SHP77 (cell line): ENCODE measurements around the gene CCDC51.

Source experiments
- DNase-seq, 2 experiments: peaks; one replicate each; lab custom pipeline; 2025; lab: John Stamatoyannopoulos, UW

The CCDC51 gene

DNA sequence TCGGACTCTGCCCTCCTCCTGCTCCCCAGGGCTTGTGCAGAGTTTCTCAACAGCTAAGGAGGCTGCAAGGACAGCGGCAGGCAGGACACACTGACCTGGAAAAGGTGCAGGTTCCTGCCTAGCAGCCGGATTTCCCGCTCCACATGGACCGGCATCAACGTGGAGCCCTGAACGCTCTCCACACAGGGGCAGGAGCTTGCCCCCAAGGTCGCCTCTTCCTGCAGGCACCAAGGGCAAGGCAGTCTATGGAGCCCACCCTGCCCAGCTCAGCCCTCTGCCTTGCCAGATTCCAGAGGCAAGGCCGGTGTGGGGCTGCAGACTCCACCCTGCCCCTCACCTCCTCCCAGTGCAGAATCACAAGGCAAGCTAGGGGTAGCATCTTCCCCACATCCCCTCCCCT, 20.8 kb downstream of the CCDC51 start:
- DNase-seq = no peak

DNA sequence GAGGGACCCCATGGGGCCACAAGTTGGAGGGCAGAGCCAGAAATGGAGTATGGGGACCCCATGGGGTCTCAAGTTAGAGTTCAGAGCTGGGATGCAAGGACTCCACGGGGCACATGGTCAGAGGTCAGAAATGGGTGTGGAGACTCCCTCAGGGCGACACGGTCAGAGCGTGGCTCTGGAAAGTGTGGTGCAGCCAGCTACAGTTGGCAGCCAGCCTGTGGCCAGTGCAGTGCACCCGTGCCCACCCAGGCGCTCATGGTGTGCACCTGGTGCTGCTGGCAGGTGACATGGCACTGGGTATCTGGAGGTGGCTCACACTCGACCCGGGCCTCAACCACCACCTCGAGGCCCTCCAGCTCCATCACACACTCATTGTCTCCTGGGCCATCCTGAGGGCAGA, 21.3 kb downstream of the CCDC51 start:
- no peak for DNase-seq

DNA sequence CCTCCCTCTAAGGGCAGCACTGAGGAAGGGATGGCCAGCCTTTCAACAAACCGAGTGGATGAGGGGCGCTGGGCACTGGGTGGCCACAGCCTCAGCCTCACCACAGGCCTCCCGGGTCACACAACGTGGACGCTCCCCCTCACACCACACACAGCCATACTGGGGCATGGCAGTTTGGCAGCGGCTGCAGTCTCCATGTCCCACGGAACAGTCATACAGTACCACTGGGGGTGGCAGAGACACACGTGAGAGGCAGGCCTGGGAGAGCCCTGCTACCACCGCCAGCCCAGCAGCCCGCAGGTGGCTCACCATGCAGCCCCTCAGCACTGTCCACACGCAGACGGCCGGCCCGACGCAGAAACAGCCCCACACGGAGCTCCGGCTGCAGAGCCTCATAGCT, 21.8 kb downstream of the CCDC51 start:
- no peak for DNase-seq

DNA sequence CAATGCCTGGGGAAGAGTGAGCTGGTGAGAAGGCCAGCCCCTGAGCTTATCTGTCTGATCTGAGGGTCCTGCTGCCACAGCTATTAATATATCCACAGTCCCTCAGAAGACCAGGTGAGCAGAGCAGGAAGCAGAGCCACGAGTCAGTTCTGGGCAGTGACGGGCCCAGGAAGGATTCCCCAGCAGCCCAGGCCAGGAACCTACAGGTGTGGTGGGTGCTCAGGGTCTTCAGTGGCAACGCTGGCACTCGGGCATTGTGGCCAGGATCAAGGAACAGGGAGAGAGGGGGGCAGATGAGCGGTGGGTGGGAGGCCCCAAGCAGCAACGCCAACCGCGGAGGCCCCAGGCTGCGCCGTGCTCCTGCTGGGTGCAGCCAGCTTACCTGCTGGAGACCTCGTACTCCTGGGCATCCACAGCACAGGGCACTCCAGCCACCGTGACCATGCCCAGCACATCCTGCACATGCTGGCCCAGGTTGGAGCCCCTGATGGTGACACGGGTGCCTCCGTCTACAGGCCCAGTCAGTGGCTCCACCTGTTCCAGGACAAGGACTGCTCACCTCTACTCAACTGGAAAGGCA, 22.3 kb downstream of the CCDC51 start:
- no peak for DNase-seq

DNA sequence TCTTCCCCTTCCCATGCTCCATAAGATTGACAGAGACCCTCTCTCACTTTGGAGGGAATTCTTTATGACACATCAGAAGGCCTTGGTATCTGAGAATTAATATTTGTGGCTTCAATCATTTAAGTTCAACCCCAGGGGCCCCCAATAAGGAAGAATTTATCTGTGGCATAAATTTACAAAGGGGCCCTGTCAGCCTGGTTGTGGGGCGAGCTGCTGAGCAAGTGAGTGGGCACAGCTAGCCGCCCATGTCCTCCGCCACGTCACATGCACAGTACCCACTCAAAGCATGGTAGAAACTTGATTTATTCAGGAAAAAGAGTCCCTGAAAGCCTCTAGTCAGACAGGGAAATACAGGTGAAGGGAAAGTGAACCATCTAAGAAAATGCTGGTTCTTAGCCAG, 23.4 kb downstream of the CCDC51 start:
- no peak for DNase-seq

DNA sequence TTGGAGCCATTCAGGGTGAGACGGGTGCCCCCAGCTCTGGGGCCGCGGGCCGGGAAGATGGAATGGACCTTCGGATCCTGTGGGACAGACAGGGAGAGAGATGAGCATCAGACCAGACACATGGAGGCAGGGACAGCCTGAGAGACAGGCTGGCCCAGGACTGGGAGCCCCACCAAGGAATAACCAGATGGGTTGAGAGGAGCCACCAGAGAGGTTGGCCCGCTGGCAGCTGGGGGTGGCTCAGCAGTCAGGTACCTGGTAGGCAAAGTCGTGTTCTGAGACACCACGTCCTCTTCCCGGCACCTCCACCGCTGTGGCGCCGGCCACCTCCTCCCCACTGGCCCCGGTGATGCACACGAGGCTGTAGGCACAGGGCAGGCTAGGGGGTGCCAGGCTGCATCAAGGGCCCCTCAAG, 23.8 kb downstream of the CCDC51 start:
- DNase-seq = no peak

DNA sequence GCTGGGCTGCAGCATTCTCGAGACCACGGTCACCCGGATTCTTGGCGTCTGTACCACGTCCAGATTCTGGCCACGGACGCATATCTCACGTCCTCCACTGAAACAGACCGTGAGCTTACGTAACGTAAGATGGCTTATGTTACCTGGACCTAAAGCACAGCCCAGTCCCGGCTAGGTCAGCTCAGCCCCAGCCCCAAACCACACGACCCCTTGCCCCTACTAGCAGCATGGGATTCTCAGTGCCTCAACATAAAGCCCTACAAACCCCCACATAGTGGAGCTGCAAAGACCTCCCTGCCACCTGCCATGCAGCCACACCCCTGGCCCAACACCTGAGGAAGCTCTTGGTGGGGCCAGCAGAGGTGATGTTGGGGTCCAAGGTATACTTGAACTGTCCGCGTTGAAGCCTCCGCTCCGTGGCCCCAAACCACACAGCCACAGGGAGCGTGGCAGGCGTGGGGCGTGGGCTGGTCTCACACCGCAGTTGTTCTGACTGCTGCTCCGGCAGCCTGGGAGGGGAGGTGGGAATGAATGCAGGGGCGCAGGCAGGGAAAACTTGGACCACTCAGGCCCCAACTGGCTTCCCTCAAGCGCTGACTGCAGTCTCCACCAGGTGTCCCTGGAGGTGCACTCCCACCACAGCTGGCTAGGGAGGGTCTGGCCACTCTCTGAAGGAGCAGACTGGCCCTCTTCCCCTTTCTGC, 24.5 kb downstream of the CCDC51 start:
- no peak for DNase-seq

DNA sequence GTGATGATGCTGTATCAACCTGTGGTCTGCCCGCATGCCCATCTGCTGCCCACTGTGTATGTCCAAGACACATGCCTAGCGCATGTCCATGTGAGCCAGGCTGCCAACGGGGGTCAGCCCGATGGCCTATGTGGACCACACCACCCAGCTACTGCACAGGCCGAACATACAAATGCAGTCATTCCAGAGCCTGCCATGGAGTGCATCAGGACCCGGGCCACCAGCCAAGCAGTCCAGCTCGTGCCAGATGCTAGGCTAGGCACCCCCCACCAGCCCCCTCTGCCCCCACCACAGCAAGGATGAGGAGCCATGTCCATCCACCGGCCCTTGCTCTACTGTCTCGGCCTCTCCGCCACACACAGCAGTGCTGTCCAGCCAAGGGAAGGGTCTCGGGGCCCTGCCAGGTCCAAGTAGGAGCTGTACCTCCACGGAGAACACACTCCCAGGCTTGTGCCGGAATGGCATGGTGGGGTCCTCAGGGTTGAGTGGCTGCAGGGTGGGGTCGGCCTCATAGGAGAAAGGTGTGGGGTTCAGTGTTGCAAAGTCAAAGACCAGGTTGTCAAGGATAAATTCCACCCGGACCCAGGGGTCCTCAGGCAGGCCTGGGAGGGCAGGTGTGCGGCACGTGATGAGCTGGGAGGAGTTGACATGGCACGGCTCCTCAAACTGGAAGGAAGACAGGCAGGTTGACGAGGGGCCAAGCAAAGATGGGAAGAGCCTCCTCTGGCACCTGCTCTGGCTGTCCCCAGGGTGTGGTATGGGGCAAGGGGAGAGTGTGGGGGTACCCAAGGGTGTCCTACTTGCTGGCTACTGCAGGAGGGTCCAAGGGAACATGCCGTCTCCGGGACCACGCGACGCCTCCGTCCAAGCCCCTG, 25.3 kb downstream of the CCDC51 start:
- no peak for DNase-seq

DNA sequence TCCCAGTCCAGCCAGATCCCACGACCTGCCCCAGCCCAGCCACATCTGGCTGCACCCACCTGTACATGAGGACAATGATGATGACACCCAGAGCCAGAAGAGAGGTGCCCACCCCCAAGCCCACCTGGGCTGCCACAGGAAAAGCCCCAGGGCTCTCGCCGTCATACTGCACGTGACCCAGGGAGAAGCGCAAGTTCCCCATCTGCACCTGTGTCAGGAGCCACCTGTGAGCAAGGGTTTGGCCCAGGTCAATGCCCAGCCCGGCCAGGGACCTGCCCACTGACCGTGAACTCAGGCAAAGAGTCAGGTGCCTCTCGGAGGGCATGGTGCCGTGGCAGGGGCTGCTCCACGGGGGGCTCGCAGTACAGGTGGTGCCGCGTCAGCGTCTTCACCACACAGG, 26.3 kb downstream of the CCDC51 start:
- no peak for DNase-seq

DNA sequence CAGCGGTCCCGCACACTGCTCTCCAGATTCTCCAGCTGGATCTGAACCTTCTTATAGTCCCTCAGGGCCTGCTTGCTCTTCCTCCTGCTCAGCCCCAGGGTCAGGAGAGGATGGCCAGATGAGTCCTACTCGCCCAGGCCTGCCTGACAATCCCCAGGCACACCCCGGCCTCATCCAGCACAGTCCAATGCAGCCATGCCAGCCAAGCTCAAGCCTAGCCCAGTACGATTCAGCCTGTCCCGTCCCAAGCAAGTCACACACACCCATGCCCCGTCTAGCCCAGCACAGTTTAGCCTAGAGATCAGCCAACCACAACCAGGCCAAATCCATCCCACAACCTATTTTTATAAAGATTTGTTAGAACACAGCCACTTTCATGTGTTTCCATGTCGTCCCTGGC, 26.8 kb downstream of the CCDC51 start:
- DNase-seq = no peak

DNA sequence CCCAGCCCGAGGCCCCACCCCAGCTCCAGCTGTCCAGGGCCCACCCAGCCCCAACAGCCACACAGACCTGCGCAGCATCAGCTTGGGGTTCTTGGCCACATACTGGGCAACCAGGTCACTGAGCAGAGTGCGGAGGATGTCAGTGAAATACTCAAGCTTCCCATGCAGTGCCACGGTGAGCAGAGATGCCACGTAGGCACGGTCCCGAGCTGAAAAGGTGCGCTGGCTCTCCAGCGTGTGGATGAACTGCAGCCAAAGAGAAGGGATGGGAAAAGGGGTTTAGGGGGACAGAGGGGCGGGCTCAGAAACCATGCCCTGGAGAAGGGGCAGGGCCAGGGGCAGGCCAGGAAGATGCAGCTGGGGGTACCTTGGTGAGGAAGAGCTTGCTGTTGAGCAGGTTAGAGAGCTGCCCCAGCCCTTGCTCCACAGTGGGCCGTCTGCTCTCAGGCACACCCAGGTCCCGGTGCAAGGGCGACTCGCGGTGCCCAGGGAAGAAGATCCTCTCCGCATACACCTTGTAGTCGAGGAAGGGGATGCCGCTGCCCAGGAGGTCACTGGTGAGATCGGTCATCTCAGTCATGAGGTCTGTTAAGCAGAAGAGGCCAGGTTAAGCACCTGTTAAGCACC, 27.4 kb downstream of the CCDC51 start:
- DNase-seq = no peak

DNA sequence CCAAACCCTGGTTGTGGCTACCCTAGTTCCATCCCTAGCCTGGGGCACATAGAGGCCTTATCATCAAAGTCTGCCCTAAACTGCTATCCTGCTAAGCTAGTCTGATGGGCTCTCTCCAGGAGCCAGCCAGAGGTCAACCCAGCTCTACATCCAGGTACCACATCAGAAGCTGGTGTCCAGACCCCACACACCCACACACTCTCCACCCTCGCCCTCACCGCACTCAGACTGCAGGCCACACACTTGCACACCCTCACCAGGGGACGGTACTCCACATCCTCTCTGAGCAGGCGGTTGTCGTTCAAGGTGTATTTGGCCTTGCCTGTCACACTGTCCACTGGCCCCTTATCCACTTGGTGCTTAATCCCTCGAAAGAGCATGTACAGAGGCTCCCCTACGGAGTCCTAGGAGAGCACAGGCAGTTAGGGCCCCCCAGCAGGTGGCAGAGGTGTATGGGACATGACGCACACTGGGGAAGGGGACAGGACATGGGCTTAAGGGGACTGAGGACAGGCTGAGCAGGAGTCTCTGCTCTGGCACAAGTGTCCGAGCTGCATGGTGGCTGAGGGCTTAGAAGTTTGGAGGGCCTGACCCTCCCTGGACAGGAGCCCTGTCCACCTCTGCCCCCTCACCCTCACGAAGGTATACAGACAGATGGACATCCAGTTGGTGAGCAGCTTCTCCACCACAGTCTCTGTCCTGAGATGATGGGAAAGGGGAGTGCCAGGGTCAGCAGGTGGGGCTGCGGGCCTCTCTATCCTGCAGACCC, 28.1 kb downstream of the CCDC51 start:
- DNase-seq = no peak

DNA sequence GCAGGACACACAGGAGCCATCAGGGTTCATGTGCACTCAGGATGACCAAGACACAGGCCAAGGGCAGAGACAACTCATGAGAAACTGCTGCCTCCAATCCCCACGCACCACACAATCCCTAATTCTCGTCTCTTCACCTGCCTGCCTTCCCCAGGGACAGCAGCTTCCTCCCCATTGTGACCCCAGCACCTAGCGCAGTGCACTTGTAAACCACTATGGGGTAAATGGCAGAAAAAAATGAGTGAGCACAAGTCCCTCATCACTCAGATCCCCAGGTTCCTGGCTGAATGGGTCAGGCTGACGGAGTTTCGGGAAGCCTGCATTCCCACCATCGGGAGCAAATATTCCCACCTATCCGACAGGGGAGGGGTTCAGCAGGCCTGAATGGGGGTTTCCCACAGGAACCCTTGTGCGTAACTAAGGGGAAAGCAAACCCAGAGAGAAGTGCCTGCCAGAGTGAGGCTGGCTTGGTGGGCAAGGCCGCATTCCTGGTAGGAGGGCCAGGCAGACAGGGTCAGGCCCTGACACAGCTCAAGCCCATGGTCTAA, 28.8 kb downstream of the CCDC51 start:
- no peak for DNase-seq

DNA sequence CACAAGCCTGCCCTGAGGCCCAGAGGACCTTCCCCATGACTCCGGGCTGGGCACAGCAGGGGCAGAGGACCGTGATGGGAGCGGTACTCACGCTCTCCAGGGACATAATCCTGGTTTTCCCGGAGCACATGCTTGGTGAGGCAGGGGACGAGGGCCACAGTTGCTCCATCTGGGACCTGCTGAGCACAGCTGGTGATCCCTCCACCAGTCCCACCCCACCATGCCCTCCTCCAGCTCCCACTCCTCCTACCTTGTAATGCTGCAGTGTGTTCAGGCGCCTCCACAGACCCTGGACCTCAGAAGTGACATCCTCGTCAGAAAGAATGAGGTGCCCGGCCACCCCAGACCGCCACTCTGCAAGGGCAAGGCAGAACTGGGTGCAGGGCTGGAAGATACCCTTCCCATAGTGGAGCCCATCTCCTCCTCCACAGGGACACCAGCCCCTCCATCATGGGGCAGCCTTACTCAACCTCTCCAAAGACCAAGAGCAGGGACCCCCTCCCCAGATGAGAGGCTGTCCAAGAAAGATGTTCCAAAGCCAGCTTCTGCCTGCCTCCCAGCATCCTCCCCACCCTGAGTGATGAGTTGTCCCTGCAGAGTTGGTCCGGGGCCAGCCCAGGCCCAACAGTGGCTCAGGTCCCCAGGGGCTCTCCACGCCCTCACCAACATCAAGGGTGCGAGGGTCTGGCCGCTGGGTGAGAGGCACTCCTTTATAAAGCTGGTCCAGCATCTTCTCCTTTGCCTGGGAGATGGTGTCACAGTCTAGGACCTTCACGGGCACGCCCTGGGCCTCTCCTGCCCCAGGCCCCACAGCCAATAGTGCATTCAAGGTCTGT, 29.5 kb downstream of the CCDC51 start:
- no peak for DNase-seq

DNA sequence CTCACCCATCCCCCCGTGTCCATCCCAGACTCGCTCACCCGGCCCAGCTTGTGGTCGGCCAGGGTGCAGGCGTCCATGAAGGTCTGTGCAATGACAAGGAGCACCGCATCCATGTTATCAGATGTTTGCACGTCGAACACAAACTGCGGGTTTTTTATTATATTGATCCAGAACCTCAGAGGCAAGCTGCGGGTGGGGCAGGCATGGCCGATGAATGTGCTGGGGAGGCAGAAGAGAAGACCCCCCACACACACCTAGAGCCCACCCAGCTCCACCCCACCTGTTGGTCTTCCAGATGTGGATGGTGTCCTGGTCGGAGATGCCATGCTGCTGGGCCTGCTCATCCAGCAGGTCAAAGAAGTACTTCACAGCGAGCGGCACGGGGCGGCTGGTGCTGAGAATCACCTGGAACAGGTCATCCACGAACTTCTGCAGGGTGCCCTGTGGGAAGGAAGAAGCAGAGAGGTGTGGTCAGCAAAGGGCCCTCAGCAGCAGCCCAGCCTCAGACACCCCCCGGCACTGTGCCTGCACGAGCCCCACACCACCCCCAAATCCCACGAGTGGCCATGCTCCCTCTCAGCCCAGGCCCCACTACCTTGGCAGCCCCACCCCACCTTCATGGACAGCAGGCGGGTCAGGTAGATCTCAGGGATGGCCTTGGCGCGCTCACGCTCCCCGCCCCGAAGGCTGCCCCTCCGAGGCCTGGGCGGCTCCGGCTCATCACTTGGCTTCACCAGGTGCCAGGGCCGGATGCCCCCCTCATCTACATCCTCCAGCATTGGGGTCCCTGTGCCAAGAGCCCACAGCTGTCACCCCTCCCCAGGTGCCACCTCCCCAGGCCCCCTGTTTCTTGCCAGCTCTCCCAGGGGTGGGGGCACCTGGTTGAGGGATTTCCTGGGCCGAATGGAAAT, 30.4 kb downstream of the CCDC51 start:
- no peak for DNase-seq

DNA sequence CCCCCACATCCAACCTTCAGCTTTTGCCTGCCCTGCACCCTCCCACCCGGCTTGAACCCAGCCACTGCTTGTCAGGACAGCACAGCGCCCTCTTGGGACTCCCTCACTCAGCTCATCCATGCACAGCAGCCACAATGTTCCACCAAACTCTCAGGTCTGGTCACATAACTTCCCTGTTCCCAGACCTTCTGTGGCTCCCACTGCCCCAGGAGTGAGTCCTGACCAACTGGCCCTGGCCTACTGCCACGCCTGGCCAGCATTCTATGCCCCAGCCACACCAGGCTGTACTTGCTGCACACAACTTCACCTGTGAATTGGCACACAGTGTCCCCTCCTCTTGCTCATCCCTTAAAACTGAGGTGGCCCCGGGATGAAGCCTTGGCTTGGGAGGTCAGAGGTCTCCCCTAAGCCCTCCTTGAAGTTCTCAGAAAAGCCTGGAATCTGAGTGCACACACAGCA, 31.1 kb downstream of the CCDC51 start:
- DNase-seq = no peak

DNA sequence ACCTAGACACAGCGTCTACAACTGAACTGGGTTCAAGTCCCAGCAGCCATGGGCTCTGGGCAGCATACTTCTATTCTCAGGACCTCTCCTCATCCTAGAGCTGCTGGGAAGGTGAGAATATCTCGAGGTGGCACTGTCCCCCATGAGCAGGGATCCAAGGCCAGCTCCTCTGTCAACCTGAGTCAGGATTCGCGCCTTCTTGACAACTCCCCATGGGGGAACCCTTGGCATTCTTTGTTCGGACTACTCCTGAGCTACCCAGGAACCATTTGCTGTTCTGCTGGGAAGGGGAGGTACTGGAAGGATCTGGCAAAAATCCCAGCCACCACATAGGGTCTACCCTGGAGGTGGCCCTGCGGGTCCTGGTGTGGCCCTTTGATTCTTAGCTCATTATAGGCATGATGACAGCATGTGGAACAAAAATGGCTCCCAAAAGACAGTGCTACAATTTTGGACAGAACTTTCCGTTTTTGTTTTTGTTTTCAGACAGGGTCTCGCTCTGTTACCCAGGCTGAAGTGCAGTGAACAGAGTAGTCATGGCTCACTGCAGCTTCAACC, 32.3 kb downstream of the CCDC51 start:
- DNase-seq = no peak

DNA sequence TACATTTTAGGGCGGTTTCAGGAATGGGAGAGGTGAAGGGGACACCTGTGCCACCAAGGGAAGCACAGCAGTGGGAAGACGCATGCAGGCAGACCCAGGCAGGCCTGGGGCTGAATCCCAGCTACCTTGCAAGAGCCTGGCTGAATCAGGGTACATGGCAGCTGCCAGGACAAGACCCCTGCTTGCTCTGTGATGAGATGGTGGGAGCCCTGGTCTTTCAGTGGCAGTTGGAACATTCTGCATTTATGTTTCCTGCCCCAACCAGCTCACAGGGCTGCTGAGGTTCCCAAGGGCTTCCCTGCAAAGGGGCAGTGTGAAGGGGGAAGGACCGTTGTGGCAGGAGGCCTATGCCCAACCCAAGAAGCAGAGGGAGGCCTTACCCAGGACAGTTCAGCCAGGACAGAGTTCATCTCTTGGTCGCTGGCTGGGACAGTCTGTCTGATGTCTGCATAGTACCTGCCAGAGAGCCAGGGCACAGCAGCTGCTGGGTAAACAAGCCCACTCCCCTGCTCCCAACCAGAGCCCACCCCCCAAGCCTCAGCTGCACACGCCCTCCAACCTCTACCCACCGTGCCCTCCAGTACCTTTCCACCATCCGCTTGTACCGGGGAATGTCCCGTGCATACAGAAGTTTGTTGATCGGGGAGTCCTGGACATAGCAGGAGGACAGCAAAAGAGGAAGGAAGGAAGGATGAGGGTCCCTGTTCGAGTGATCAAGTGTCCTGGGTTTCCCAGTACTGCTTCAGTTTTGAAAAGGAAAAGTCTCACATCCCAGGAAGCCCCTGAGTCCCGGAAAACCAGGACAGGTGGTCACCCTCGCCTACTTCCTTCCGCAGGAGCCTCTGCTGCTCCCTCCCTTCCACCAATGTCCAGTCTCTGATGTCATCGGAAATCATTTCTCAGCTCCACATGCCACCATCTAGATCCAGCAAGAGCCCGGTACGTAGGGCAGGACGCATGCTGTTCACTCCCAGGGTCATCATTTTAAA, 33.2 kb downstream of the CCDC51 start:
- no peak for DNase-seq
